Right ventricle myocardium inferior (tissue), 1 donor: Measurements from ENCODE around the gene NOL8. TPM values are rescaled to one million over a fixed set of nuclear protein-coding genes. Genes with fewer than 3 reads are reported as not detected.
A peak's percentile ranks its signal among the peaks of the same experiment; 100 is the strongest.

ENCODE experiments used
- ATAC-seq: fragments of 200-7000 bp; cut with Tn5 transposase; one replicate; pipeline ENCODE4 v1.9.1; 2020; ENCODE audit warnings: mild to moderate bottlenecking, moderate library complexity
- DNase-seq: peaks from one replicate; pipeline ENCODE4 v3.0.0; 2021; ENCODE audit errors: missing footprints
- intact Hi-C: fragments of 100-400 bp; cut with DNase I; formaldehyde crosslinking; loops from one replicate; pipeline ENCODE4 v1.11.0; 2022
- total RNA-seq: library from RNA; stranded (reverse); fragmentation: NEBNext Ultra II Directional; extraction: Animal tissue kit (Norgen Biotek cat#: 25700); gene quantifications from one replicate; pipeline ENCODE4 v1.2.1, GENCODE V29; 2021
- donor health status: DM: no; HTN: yes; CAD: no; lungs with severe emphysema.

The NOL8 gene
- total RNA-seq, 1 donor from 2014 or later: 14.2 TPM

DNA sequence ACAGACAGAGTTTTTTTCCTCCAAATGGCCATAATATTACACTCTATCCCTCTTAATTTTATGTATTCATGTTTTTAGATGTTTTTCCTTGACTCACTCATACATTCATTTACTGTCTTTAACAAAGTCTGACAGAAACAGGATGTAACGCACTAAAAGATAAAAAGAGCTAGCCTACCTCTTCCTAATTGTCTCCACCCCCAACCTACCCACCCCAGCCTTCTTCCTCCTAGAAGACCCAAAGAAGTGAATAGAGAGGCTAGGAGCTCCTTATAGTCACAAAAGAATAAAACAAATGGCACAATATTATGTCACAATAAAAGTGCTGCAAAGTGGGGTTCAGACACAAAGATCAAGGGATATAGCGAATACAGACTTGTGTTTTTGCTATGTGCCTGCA is 719 bp downstream of the NOL8 start:
- DNase-seq: no peak
- intact Hi-C loops: loop anchor here (10.0 kb wide), 1 partner anchor 440 kb away; the partner anchor contains the start of gene BICD2
- no peak for ATAC-seq

DNA sequence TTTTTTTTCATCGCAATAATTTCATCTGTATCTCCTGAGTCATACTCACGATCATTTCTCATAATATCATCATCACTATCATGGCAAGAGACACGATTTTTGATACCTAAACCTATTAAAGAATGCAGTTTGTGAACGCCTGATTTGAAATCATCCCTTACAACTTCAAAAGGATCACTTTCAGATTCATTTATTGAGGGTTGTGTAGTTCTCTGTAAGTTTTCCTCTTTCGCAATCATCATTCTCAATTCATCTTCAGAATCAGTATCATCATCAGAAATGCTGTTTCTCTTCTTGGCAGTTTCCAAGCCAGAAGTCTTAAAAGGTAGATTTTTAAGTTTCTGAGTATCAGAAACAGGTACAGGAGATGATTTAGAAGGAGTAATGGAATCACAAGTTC is 9.7 kb downstream of the NOL8 start:
- intact Hi-C loops: no loop called here
- ATAC-seq (no peak), DNase-seq (no peak)

DNA sequence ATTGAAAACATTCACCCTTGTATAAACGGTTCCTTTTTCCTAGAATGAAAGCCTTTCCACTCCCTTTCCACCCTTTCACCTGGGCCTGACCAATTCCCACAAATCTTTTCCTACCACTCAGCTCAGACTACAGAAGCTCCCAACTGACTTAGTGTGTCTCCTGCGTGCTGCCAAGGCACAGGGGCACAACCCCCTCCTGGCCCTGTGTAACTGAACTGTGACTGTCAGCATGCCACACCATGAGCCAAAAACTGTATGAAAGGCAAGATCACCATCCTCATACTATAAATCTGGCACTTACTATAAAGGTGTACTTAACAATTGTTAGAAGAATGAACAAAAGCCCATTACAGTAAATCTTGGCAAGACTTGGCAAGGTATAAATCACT is 11.5 kb downstream of the NOL8 start:
- no peak for DNase-seq
- ATAC-seq: peak; percentile 75
- intact Hi-C loops: no loop called here

GRCh38 chr9:92312887-92313623 is 12.1 kb downstream of the NOL8 start:
- DNase-seq (no peak), ATAC-seq (no peak)
- intact Hi-C loops: no loop called here

GRCh38 chr9:92310562-92310961 is 14.6 kb downstream of the NOL8 start:
- ATAC-seq (no peak), DNase-seq (no peak)
- intact Hi-C loops: no loop called here

- intact Hi-C loops: no loop called here
- ATAC-seq (no peak), DNase-seq (no peak)
Observed at GRCh38 chr9:92308893-92309292, 16.3 kb downstream of the NOL8 start.

- no peak for DNase-seq
- intact Hi-C loops: no loop called here
- ATAC-seq: no peak
Observed at GRCh38 chr9:92300936-92301335, 24.2 kb downstream of the NOL8 start.

DNA sequence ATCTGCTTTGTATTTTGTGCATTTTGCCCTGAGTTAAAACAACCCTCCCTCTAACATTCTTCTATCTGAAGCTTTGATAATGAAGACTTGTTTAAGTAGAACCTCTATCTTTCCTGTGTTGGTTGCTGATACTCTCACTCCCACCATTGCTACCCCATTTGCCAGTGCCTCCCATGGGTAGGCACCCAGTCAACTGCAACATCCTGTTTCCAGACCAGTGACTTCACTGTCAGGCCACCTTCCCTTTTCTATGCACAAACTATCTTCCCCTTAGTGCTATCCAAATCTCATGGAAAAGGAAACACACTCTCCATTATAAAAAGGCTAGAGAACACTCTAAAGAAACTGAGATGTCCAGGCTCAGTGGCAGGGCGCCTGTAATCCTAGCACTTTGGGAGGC is 26.0 kb downstream of the NOL8 start:
- intact Hi-C loops: loop anchor here (10.0 kb wide), 1 partner anchor 164 kb away; no protein-coding TSS in a partner anchor
- ATAC-seq (no peak), DNase-seq (no peak)

DNA sequence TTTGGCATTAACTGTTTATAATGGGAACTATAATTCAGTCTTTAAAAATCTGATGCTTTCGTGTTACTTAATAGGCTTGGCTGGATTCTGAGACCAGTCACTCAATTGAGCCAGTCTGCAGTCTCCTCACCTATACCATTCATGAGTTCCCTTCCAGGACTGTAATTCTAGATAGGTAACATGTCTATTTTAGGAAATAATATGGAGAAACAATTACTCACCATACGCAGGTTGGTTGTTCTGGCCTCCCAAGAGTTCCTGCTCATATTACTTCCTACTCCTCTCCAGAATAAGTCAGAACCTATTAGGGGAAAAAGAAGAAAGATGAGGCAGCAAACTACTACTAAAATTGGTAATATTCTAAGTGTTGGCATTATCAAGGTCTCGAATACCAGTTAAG is 27.1 kb downstream of the NOL8 start:
- ATAC-seq (no peak), DNase-seq (no peak)
- intact Hi-C loops: loop anchor here (10.0 kb wide), 1 partner anchor 163 kb away; no protein-coding TSS in a partner anchor

DNA sequence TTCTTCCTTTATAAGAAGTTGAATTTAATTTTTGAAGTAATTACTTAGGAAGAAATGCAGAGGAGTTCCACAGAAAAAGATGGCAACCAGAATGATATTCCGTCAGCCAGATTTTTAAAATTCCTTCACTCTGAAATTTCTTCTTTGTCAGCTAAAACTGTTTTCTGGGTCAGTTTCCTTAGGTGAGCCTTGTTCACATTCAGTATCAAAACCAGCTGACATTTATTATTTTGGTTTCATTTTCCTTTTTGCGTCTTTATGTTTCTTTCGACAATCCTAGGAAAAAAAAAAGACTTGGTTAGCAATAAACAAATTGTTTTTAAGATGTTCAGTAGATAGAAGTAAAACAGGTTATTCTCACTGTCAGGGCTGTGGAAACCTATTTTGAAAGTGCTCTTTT is 27.5 kb downstream of the NOL8 start:
- DNase-seq (no peak), ATAC-seq (no peak)
- intact Hi-C loops: loop anchor here (10.0 kb wide), 1 partner anchor 163 kb away; no protein-coding TSS in a partner anchor

- intact Hi-C loops: loop anchor here (10.0 kb wide), 1 partner anchor 161 kb away; no protein-coding TSS in a partner anchor
- ATAC-seq (no peak), DNase-seq (no peak)
Observed at GRCh38 chr9:92295827-92296258, 29.3 kb downstream of the NOL8 start.

DNA sequence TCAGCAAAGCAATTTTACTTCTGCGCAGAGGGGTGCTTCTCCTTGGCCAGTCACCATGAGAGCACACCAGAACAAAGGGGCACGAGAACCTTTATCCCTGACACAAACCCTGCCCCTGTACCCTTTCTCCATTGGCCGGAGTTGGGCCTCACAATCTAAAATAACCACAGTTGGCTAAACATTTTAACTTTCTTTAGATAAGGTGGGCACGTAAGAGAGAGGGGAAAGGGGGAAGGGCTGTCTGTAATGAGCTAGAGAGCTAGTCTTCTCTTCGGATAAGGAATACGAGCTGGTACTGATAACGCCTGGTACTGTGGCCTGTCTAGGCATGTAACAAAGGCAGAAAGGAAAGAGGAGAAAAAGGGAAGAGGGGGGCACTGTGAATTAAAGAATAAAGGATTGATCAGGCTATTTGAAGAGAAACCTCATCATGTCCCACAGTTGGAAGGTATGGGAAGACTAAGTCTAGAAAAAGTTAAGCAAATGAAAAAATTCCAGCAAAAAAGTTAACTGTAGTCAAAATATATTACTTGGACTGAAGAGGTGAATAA is 29.8 kb downstream of the NOL8 start:
- ATAC-seq (no peak), DNase-seq (no peak)
- intact Hi-C loops: loop anchor here (10.0 kb wide), 1 partner anchor 161 kb away; no protein-coding TSS in a partner anchor

DNA sequence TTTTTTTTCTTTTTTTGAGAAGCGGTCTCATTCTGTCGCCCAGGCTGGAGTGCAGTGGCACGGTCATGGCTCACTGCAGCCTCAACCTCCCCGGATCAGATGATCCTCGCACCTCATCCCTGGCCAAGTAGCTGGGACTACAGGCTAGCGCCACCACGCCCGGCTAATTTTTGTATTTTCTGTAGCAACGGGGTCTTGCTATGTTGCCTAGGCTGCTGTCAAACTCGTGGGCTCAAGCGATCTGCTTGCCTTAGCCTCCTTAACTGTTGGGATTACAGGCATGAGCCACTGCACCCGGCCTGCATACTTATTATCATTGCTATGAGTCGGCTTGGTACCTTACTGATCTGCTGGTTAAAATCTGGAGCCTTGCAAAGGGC is 30.9 kb downstream of the NOL8 start:
- ATAC-seq: no peak
- DNase-seq: no peak
- intact Hi-C loops: loop anchor here (5.0 to 10.0 kb wide), 2 partner anchors 42 to 159 kb away; no protein-coding TSS in a partner anchor

- intact Hi-C loops: loop anchor here (1.0 to 10.0 kb wide), 3 partner anchors 32 to 159 kb away; partner anchors contain the start of genes CENPP and NOL8
- ATAC-seq (peak; percentile 100), DNase-seq (peak; percentile 99)
Observed at GRCh38 chr9:92293452-92294296, 31.5 kb downstream of the NOL8 start, which contains the start of gene IARS1. TSS of gene IARS1 (minus strand) at chr9:92293697. CDS start at chr9:92289419, 4,278 bp downstream.

- ATAC-seq: no peak
- DNase-seq: no peak
- intact Hi-C loops: loop anchor here (1.0 to 10.0 kb wide), 3 partner anchors 32 to 158 kb away; partner anchors contain the start of genes CENPP and NOL8
Observed at GRCh38 chr9:92293075-92293354, 32.1 kb downstream of the NOL8 start.

- intact Hi-C loops: loop anchor here (1.0 to 10.0 kb wide), 3 partner anchors 33 to 158 kb away; partner anchors contain the start of genes CENPP and NOL8
- DNase-seq: no peak
- no peak for ATAC-seq
Observed at GRCh38 chr9:92292338-92293074, 32.6 kb downstream of the NOL8 start.

DNA sequence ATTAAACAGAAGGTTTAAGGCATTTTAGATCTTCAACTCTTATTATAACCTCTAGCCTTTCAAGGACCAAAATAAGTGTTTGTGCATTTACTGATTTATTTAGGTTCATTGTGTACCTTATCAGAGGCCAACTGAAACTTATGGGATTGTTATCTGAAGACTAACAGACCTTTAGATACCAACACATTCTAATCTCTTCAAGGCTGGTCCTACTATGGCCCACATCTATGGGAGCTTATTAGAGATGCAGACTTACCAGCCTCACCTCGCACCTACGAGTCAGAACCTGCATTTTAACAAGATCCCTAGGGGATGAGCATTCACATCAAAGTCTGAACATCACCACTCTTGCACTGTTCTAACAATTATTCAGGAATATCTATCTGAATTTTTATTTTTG is 33.6 kb downstream of the NOL8 start:
- DNase-seq (no peak), ATAC-seq (no peak)
- intact Hi-C loops: loop anchor here (5.0 to 10.0 kb wide), 2 partner anchors 39 to 157 kb away; no protein-coding TSS in a partner anchor

GRCh38 chr9:92290785-92291429 is 34.2 kb downstream of the NOL8 start:
- ATAC-seq (no peak), DNase-seq (no peak)
- intact Hi-C loops: loop anchor here (5.0 to 10.0 kb wide), 2 partner anchors 39 to 156 kb away; no protein-coding TSS in a partner anchor
